Ovary (tissue), 9 donors: ENCODE results near the gene PLXNA2. TPM values are rescaled to one million over a fixed set of nuclear protein-coding genes. Genes with fewer than 3 reads are reported as not detected.

ENCODE experiments used
- DNase-seq, 5 donors: peaks; one replicate each; pipeline ENCODE4 v3.0.0-alpha.2; 2019 to 2020
- H3K27ac ChIP-seq, 2 donors: fragments of 200-600 bp; one replicate each; pipeline versions ENCODE4 v1.5.1 to v1.8.0; 2019 to 2022
- H3K27me3 ChIP-seq: fragments of 200-600 bp; one replicate; pipeline ENCODE4 v1.8.0; 2022
- H3K36me3 ChIP-seq: fragments of 200-600 bp; sonication (generic); one replicate; pipeline ENCODE4 v1.5.1; 2019
- H3K4me1 ChIP-seq: one replicate; pipeline ENCODE4 v1.8.1; 2013; ENCODE audit warnings: mild to moderate bottlenecking, moderate library complexity; ENCODE audit not compliant: insufficient read depth
- H3K4me3 ChIP-seq: fragments of 200-600 bp; sonication (generic); one replicate; pipeline ENCODE4 v1.5.1; 2017
- H3K9me3 ChIP-seq, 2 donors: fragments of 200-600 bp in 1 of 2; sonication (generic) in 1 of 2; one replicate each; pipeline versions ENCODE4 v1.5.1 to v1.8.1; 2013 to 2019; ENCODE audit warnings: mild to moderate bottlenecking in 1 of 2, moderate library complexity in 1 of 2
- CTCF ChIP-seq, 3 donors: fragments of 450-650 bp in 2 of 3; fragments of 200-600 bp in 1 of 3; IDR thresholded peaks; one replicate each; pipeline versions ENCODE4 v1.5.1 to v1.8.0; 2016 to 2022; ENCODE audit warnings: antibody characterized with exemption in 3 of 3, mild to moderate bottlenecking in 1 of 3
- EP300 ChIP-seq: sonication (generic); formaldehyde crosslinking; IDR thresholded peaks from one replicate; pipeline ENCODE4 v1.6.1; 2017; ENCODE audit warnings: antibody characterized with exemption
- POLR2A ChIP-seq: fragments of 450-650 bp; IDR thresholded peaks from one replicate; pipeline ENCODE4 v1.6.1; 2017; ENCODE audit warnings: antibody characterized with exemption, mild to moderate bottlenecking, moderate library complexity
- WGBS, 3 donors: extraction: QIAGEN DNeasy Blood & Tissue Kit in 1 of 3; methylation state at CpG; one replicate each; pipeline versions ENCODE4 v1.1.5 to v1.1.7; 2013 to 2017; 5-methylcytosine and 5-hydroxymethylcytosine counted together
- intact Hi-C, 4 donors: fragments of 100-400 bp; cut with DNase I; formaldehyde crosslinking; loops; one replicate each; pipeline versions ENCODE4 v1.11.0 to v1.15.1; 2022 to 2023
- polyA plus RNA-seq, 2 donors: library from polyadenylated mRNA; stranded (reverse); fragments of 200-250 nt in 1 of 2; fragments of 350-450 nt in 1 of 2; fragmentation: Illumina TruSeq in 1 of 2; extraction: RNeasy Lipid Tissue Mini Kit (QIAGEN cat#74804) in 1 of 2; gene quantifications; one replicate each; pipeline ENCODE4 v1.2.3, GENCODE V29; 2013 to 2014
- total RNA-seq, 7 donors: library from RNA; depleted of rRNA in 2 of 7; stranded (reverse); fragments of >200 nt in 2 of 7; fragmentation: NEBNext Ultra II Directional in 3 of 7; extraction: Animal tissue kit (Norgen Biotek cat#: 25700) in 3 of 7; gene quantifications; one replicate each; pipeline versions ENCODE4 v1.1.0 to v1.2.4, GENCODE V29; 2016 to 2023
- donor health status: DM: no; HTN: no; CAD: no; lungs with moderate emphysema.
- donor health status: DM: no; HTN: no; CAD: no.
- donor health status: Bipolar disorder and iron deficiency.
- donor health status: DM: yes; HTN: yes; CAD: no.
- donor health status: DM: no; HTN: no; CAD: no.
- donor health status: DM: yes; HTN: yes; CAD: no.

The PLXNA2 gene
- total and polyA plus RNA-seq, 9 donors, result 10.7 to 71.5 (median 44.0) TPM

DNA sequence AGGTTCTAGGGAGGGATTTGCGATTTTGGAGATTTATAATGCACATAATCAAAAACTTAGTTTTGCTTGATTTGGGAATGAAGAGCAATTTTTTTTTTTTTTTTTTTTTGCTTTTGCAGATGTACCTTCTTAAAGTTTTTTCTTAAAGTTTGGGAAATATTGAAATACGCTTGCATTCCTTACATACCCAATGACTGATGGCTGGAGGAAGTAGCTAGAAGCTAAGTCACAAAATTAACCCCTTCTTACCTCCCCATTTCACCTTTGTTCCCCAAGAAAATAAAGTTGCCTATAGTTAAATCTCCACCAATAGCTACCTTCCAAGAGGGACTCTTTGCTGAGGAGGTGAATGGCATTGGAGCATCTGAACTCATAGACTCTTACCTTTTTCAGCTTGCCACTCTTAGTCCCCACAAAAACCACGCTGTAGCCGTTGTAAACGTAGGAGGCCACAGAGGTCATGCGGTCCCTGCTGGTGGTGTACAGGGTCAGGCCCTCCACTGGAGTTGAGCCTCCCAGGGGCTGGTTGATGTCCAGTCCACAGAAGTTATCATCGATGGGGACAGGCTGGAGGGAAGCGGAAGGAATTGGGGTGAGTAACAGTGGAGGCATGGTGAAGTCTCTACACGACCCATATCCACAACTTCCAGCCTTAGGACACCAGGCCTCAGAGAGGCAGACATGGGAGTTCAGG lies 34.1 kb downstream of the PLXNA2 start:
- DNase-seq, result no peak
- TF ChIP-seq CTCF (IDR thresholded peaks at IDR 0.05) (no peak), POLR2A (no peak), EP300 (no peak)

GRCh38 chr1:208209286-208209685 lies 34.9 kb downstream of the PLXNA2 start:
- 82 to 85% (median 84%) methylated on average over 3 of the region's 3 CpGs for WGBS, 3 donors
- no peak for DNase-seq
- Histone ChIP-seq H3K36me3 (no peaks in the 10 kb centered on the region), H3K4me1 (peaks cover 1% of the 10 kb centered on the region), H3K9me3 (no peaks in the 10 kb centered on the region), H3K27ac (no peak overlapping the region), H3K27me3 (no peaks in the 10 kb centered on the region), H3K4me3 (no peak overlapping the region)
- intact Hi-C loops, result no loop called here
- TF ChIP-seq EP300 (no peak), CTCF (IDR thresholded peaks at IDR 0.05) (no peak), POLR2A (no peak)

More for the DNA sequence above, 34.1 kb downstream of the PLXNA2 start:
- no peaks in the 10 kb centered on the region for H3K4me1 ChIP-seq
- H3K4me3 ChIP-seq, result no peak overlapping the region
- intact Hi-C loops, result no loop called here
- no peak overlapping the region for H3K27ac ChIP-seq
- no peaks in the 10 kb centered on the region for H3K36me3 ChIP-seq
- 83 to 90% (median 87%) methylated on average over 9 of the region's 9 CpGs for WGBS, 3 donors
- no peaks in the 10 kb centered on the region for H3K9me3 ChIP-seq
- no peaks in the 10 kb centered on the region for H3K27me3 ChIP-seq

GRCh38 chr1:208208132-208208487 lies 36.1 kb downstream of the PLXNA2 start:
- H3K27ac ChIP-seq, result no peak overlapping the region
- intact Hi-C loops, result no loop called here
- H3K4me1 ChIP-seq, result peaks cover 8% of the 10 kb centered on the region
- no peak overlapping the region for H3K4me3 ChIP-seq
- no peak for TF ChIP-seq EP300
- TF ChIP-seq CTCF (IDR thresholded peaks at IDR 0.05), result no peak
- no peak for TF ChIP-seq POLR2A
- H3K9me3 ChIP-seq, result no peaks in the 10 kb centered on the region
- DNase-seq, result no peak
- H3K27me3 ChIP-seq, result no peaks in the 10 kb centered on the region
- H3K36me3 ChIP-seq, result no peaks in the 10 kb centered on the region

DNA sequence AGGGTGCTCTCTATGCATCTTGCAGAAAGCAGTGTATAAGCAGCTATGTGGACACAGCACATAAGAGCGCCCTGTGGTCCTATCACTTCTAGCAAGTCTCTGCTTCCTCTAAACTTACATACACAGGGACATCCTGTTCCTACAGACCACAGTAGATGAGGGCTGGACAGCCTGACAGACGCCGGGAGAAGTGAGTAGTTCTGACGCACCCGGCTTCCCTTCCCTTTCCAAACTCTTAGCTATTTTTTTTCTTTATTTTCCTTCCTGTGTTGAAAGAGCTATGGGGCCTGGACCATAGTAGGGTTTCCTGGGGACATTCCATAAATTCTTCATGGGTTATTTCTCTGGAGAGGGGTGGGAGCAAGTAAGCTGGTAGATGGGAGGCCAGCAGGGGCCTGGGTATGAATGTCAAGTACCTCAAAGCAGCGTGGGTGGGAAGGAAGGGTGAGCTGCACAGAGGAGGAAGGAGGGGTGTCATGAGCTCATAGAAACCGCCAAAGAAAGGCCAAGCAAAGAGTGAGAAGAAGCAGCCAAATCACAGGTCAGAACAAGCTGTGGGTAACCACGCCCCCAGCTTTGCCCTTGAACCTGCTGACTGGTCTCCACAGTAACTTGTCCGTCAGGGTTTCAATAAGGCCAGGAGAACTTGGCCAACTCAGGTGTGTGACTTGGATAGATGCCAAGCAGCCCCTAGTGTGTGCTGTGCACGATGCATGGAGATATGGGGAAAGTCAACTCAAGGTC lies 36.6 kb downstream of the PLXNA2 start:
- no peak overlapping the region for H3K4me3 ChIP-seq
- H3K27ac ChIP-seq, result no peak overlapping the region
- H3K4me1 ChIP-seq, result peaks cover 11% of the 10 kb centered on the region
- intact Hi-C loops, result no loop called here
- H3K36me3 ChIP-seq, result no peaks in the 10 kb centered on the region
- TF ChIP-seq POLR2A (no peak), EP300 (no peak), CTCF (IDR thresholded peaks at IDR 0.05) (no peak)
- DNase-seq, result no peak
- 55 to 65% (median 64%) methylated on average over 10 of the region's 10 CpGs for WGBS, 3 donors
- H3K9me3 ChIP-seq, result no peaks in the 10 kb centered on the region
- no peaks in the 10 kb centered on the region for H3K27me3 ChIP-seq
